ENCODE measurements around the gene F5.

GRCh38 chr1:169494343-169494742, 91.9 kb downstream of the F5 start:
- no peak for TF ChIP-seq FOXK2 (IDR thresholded peaks at IDR 0.05)
- TF ChIP-seq NFRKB (IDR thresholded peaks at IDR 0.05) = no peak
